IPS DF 19.7 (cell line): Measurements from ENCODE around the gene CNGB1.
"Not testable (repeated sequence)": the region's sequence is repeated elsewhere in the genome, so short reads cannot be mapped to it uniquely, and the experiment has no call there.

Experiments
- DNase-seq: peaks from one replicate; pipeline ENCODE4 v3.0.0-alpha.2; 2013; ENCODE audit warnings: low read depth, low spot score

Gene CNGB1

DNA sequence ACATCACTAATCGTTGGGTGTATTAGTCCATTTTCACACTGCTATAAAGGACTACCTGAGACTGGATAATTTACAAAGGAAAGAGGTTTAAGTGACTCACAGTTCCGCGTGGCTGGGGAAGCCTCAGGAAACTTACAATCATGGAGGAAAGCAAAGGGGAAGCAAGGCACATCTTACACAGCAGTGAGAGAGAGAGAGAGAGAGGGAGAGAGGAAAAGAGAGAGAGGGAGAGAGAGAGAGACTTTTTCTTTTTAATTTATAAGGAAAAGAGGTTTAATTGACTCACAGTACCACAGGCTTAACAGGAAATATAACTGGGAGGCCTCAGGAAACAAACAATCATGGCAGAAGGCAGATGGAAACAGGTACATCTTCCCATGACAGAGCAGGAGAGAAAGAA lies 41.7 kb downstream of the CNGB1 start:
- DNase-seq, result no peak

DNA sequence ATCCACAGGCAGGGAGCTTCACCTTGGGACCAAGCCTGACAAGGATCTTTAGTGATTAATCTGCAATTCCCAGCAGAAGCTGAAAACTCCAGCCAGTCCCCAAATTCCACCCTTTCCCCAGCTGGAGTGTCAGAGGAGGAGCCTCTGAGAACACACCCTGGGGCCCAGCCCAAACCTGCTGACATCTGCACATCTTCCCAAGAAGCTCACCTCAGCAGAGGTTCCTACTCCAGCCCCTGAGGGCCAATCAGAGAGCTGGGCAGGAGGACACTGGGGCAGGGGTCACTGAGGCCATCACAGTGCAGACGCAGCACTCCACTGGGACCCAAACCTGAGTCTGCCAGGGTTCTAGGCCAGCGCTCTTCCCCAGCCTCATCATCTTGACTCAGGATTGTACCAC lies 44.9 kb downstream of the CNGB1 start:
- no peak for DNase-seq

DNA sequence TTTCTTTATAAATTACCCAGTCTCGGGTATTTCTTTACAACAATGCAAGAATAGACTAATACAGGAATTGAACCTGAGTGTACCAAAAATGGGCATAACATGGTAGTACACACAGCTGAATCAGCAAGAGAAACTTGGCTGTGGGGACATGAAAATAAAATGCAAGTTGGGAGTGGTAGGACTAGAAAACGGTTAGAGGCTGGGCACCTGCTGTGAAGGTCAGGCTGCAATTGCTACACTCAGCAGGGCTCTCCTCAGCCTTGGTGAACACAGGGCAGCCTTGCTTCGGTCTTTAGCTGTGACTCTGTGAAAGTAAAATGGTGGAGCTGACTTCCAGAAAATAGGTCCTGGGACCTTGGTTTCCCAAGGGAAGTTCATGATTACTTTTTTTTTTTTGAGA lies 45.6 kb downstream of the CNGB1 start:
- DNase-seq, result no peak

DNA sequence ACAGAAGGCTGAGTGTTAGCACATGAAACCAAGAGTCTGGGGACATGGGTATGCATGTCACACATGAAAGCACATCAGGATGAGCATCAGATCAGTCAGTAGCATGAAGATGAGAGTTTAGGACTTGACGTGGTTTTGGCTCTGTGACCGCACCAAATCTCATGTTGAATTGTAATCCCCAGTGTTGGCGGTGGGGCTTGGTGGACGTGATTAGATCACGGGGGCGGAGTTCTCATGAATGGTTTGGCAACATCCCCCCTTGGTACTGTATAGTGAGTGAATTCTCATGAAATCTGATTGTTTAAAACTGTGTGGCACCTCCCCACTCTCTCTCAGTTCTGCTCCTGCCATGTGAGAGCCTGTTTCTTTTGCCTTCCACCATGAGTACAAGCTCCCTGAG lies 46.4 kb downstream of the CNGB1 start:
- DNase-seq, result no peak

DNA sequence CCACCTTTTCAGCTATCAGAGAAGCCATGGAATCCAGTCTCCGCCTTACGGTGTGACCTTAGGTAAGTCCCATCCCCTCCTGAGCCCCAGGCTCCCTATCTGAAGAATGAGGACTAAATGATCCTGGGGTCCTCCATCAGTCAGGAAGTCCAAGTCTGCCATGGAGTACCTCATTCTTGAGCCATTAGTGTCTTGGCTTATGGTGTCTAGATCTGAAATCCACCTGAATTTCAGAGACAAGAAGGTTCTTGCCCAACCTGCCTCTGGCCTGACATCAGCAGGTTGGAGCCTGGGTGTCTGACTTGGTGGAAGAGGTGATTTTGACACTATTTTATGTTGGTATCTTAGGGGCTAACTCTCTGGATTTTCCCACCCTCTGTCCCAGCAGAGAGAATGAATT lies 47.1 kb downstream of the CNGB1 start:
- DNase-seq, result no peak

DNA sequence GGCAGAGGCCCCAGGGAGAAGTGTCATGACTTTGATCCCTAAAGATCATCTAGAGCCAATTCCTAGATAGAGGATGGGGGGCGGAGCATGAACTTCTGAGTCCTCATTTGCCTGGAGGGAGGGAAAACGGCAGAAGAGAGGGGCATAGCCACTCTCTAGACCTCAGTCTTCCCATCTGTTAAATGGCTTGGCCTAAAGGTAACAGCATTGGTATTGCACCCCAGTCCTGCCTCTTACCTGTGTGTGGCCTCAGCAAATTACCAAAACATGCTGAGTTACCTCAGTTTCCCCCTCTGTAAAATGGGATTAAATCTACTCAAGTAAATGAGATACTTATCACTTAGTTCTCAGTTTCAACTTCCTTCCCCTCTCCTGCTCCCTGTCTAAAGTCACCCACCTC lies 47.5 kb downstream of the CNGB1 start:
- no peak for DNase-seq

DNA sequence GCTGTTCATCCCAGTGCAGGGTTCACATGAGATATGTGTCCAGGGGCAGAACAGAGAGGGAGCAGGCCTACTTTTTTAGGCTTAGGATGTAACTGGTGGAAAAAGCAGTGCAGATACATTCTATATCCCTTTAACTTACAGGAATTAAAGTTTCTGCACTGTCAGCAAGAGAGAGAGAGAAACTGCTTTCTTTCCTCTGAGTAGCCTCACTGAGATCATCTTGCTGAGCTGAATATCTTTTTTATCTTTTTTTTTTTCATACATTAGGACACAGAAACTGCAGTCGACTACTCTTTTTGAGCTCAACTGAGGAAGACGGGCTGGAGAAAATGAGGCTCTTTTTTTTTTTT lies 50.1 kb downstream of the CNGB1 start:
- DNase-seq, result no peak

DNA sequence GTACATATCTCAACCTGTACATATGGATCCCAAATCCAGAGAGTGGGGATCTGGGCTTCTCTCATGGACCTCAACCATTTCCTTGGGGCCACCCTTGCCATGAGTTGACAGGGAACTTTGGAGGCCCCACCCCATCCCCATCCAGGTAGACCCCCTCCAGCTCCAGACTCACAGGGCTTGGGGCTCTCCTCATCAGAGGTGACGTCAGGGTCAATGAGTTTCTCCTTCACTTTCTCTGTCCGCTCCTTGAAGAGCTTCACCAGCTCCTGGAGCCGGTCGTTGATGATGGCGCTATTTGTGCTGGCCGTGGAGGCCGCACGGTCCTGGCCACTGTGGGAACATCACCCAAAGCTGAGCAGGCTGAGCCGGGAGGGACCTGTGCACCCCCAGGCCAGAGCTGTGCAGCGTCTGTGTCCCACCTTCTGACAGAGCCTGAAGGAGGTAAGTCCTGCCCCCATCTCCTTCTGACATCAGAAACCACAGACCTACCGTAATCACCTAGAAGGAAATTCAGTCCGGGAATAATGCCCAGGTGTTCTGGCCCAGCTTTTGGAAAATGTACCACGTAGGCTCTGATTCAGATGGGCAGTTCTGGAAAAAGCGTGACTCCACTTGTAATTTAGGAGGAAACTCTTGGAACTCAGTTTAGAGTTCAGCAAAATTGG lies 50.6 kb downstream of the CNGB1 start:
- DNase-seq, result no peak

DNA sequence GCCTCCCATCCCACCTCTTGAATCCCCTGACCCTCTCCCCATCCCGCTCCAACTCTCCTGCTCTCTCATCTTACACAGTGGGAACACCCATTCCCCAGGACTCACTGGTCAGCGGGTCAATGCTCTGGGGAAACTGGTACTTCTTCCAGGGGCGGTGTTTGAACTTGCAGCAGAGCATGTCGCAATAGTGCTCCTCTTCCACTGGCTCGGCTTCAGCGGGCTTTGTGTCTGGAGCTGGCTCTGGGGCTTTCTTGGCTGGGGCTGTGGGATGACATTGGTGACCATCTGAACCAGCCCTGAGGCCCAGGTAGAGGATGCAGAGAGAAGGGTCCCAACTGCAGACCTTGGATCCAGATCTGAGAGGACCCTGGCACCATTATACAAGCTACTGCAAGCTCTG lies 51.9 kb downstream of the CNGB1 start:
- no peak for DNase-seq

DNA sequence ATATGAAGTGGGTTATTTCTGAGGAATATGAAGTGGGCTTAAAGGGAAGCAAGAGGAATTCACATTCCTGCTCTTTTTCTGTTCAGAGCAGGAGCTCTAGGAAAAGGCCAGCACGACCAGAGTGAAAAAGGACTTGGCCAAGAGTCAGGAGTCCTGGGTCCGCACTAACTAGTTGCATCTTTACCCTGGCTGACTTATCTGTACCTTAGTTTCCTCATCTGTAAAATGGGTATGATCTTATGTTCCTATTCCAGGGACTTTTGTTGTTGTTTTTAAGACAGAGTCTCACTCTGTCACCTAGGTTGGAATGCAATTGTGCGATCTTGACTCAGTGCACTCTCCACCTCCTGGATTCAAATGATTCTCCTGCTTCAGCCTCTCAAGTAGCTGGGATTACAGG lies 52.5 kb downstream of the CNGB1 start:
- no peak for DNase-seq

DNA sequence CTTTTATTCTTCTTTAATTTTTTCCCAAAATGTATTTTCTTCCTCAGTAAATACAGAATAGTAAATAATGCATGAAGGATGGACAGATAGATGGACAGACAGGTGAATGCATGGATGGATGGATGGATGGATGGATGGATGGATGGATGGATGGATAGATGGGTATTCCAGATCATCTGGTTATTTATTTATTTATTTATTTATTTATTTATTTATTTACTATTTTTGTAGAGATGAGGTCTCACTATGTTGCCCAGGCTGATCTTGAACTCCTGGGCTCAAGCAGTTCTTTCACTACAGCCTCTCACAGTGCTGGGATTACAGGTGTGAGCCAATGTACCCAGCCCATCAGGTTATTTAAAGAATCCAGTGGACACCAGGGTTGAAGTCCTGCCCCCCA lies 53.0 kb downstream of the CNGB1 start:
- not testable (repeated sequence) for DNase-seq

DNA sequence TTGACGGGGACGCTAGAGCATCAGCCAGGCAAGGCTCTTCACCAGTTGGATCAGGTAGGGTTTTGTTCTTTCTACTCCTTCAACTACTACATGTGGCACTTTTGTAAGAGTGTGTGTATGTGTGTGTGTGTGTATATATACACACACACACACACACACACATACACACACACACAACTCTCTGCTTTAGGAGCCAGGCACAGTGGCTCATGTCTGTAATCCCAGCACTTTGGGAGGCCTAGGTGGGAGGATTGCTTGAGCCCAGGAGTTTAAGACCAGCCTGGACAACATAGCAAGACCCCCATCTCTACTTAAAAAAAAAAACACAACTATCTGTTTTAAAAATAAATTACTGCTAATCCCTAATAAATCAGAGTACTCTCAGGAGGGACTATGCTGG lies 53.4 kb downstream of the CNGB1 start:
- DNase-seq, result not testable (repeated sequence)

DNA sequence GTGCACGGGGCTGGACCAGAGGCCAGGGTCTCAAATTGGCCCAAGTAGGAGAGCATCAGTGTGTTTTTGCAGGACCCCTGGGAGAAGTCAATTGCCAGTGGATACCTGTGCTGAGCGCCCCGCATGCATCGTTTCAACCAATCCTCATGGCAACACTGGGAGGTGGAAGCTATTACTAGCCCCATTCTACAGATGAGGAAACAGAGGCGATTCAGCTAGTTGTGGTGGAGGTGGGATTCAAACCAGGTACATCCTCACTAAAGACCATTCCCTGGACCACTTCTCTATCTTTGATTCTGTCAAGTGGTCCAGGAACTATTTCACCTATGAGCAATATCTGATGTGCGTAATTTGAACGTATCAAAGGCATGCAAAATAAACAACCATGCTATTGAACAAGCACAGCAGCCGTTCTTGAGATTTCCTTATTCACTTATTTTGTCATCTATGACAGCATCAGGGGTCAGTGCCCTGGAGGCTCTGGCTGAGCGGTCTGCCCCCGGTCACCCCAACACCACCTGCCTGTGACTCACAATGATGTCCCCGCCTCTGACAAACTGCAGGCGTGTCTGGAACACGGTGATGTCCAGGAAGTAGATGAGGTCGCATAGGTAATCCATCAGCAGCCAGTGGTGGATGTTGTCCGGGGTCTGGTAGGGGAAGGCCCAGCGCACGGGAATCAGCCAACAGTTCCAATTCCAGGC lies 54.0 kb downstream of the CNGB1 start:
- no peak for DNase-seq

DNA sequence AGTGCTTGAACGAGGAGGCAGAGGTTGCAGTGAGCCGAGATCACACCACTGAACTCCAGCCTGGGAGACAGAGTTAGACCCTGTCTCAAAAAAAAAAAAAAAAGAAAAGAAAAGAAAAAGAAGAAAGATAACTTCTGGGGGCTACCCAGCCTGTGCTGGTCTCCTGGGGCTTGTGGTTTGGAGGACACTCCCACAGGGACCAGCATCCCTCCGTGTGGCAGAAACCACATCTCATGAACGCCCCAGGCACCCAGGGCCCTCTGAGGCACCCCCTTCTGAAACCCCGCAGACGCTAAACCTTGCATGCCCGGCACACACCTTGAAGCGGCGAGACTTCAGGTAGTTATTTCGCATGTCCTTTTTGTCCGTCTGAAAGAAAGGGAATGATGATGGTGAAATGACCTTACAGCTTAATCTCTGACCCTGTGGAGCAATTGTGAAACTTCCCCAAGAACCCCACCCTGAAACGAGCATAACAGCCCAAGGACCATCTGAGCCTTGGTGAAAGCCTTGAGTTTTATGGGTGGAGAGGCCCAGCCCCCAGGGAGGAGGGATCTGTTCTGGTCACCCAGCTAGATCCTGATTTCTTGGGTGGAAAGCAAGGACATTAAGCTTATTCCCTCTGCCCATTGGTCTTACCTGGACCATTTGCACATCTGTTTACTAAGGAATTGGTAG lies 55.0 kb downstream of the CNGB1 start:
- no peak for DNase-seq

DNA sequence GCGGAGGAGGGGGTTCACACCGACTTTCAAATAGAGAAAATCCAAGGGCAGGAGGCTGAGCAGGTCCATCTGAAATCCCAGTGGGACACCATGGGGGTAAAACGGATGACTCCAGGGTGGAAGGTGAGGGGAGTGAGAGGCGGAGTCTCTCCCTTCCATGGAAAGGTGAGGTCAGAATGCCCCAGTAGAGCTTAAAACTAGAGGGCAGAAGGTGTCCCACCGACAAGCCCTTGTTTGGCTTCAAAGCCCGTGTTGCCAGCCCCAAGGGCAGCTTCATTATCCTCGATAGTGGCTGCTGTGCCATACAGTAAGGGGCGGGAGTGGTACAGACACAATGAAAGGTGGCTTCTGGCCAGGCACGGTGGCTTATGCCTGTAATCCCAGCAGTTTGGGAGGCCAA lies 55.7 kb downstream of the CNGB1 start:
- no peak for DNase-seq

DNA sequence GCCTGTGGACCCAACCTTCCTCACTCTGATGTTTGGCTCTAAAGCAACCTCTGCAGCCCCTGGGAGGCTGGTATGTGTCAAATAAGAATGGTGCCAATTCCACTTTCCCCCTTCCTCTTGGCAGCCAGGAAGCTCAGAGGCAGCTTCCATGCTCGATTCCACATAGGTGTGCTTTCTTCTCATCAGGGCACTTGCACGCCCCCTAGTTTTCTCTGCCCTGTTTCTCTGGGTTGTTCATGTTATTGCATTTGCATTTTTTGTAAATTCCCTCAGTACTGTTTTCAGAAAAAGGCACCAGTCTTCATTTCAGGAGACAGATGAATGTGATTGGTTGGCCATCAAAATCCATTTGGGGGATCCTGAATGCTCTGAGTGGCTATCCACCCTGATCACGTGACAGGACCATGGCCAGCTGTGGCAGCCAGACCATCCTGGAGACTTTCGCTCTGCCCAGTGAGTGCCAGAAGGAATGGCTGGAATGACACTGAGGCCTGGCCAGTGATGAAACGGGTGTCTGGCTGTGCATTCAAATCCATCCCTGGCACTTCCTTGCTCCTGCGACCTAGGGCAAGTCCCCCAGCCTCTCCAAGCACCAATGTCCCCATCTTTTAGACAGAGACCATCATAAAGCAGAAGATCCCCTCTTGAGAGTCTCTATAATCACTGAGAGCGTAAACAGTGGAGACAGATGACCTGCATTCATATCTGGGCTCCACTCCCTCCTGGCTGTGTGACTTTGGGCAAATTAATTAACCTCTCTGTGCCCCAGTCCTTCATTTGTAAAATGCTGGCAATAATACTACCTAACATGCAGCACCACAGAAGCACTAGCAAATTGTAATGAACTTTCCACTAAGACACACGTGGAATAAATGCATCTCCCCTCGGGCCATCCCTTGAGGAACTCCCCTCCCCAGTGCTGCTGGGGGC lies 56.4 kb downstream of the CNGB1 start:
- DNase-seq, result no peak

DNA sequence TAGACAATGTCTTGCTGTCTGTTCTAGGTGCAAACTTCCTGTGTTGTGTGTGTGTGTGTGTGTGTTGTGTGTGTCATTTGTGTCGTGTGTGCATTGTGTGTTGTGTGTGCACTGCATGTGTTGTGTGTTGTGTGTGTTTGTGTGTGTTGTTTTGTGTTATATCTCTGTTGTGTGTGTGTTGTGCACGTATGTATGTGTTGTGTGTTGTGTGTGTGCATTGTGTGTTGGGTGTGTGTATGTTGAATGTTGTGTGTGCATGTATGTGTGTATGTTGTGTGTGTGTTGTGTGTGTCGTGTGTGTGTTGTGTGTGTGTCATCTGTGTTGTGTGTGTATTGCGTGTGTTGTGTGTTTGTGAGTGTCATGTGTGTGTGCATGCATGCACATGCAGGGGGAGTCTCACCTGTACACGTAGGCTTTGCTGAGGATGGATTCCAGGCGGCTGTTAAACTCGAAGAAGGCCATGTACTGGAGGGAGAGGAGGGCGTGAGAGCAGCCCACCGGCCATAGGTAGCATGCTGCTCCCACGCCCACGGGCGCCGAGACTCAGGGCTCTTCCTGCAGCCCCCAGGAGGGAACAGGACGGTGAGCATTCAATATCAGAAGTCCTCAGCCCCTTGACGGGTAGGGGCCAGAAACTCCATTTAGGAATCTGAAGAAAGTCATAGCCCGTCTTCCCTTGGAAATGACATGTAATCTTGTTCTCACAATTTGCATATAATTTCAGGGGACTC lies 58.2 kb downstream of the CNGB1 start:
- no peak for DNase-seq

DNA sequence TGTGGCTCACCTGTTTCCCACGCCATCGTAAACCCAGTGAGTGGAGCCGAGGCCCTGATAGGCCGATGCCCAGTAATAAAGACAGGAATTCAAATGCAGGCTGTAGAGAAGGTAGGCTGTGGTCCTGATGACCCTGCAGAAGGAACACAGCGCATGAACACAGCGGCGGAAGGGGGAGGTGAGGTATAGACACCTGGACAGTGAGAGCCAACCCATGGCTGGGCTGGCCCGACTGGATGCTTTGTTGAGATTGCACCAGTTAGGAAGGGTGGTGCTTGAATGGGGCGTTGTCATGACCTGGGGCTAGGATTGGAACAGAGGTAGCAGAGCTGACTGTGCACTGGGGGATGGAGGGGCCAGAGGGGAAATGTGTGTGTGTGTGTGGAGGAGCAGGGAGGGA lies 59.2 kb downstream of the CNGB1 start:
- no peak for DNase-seq

DNA sequence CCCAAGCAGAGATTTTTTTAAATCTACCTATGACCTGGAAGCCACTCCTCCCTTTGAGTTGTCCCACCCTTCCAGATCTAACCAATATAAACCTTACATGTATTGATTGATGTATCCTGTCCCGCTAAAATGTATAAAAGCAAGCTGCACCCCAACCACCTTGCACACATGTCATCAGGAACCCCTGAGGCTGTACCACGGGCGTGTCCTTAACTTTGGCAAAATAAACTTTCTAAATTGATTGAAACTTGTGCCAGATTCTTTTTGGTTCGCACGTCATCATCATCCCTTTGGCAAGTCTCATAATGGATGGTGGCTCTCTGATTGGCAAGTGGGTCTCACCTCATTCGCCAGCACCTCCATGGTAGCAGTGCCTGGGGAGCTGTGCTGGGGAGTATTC lies 60.2 kb downstream of the CNGB1 start:
- no peak for DNase-seq

DNA sequence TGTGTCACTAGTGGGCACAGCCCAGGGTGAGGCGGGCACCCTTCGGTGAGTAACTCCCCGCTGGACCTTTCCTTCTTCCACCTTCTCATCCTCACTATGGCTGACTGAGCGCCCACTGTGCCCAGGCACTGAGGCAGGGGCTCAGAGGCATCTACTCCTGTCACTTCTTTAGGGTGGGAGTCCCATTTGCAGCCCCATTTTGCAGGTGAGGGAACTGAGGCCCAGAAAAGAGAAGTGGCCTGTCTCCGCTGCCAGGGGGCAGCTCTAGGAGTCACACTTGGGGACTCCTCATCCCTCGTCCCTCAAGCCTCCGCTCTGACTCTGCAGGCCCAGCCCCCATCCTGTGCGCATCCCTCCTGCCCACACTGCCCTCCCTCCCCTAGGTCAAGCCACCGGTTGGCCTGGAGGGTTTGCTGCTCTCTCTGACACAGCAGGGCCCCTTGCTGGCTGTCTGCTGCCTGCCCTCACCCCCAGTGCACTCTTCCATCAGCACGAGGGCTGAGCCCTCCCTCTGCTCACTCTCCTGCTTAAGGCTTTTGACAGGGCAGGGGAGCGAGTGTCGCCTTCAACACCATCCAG lies 62.4 kb downstream of the CNGB1 start:
- DNase-seq, result no peak
